RKO (cell line): ENCODE data around the gene ITSN1.
"Not testable (repeated sequence)": the region's sequence is repeated elsewhere in the genome, so short reads cannot be mapped to it uniquely, and the experiment has no call there.

ENCODE experiments used
- DNase-seq: peaks from one replicate; pipeline ENCODE4 v3.0.0-alpha.2; 2016; ENCODE audit warnings: low spot score

Gene ITSN1

DNA sequence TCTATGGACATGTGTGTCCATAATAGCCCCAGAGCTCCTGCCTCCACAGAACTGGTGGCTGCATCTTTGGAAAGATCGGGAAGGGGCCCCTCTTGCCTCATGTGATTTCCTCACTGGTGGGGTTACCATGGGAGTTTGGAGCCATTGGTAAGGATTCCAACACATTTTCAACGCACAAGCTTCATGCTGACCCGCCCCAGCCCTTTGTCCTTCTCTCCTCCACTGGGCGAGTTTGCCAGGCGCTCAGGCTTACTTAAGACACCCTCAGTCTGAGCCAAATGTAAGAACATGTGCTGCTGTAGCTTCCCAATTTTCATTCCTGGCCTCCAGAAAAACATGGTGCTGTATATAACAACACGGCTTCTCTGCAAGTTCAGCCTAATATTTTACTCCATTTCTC, 200.9 kb downstream of the ITSN1 start:
- no peak for DNase-seq

DNA sequence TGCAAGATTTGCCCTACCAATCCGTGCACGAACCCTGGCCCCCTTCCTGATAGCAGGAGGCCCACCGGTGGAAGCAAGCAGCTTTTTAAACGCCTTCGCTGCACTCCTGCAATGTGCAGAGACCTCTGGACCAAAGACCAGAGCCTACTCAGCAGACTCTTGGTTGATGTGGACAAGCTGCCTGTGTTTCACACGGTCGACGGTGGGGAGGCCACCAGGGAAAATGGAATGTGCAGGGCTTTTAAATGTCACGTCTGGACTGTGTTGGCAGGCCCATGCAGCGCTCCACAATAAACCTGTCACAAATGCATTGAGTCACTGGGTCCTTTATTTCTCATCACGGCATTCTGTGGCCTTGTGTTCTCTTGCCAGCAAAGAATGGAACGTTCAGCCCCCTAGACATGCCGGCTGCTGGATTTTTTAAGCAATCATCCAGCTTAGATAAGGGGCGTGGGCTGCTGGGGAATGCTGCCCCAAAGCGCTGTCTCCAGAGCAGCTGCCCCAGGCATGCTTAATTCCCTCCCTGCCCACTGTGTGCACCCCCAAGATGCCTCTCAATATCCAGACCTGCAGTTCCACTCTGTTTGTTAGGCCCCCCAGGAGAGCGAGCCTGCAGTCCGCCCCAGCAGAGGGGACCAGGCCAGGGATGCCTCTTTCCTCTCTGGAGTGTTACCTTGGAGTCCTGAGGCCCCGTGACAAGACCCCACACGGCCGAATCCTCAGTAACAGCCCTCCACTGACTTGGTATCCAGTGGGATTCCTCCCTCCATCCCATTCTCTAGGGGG, 202.0 kb downstream of the ITSN1 start:
- no peak for DNase-seq

DNA sequence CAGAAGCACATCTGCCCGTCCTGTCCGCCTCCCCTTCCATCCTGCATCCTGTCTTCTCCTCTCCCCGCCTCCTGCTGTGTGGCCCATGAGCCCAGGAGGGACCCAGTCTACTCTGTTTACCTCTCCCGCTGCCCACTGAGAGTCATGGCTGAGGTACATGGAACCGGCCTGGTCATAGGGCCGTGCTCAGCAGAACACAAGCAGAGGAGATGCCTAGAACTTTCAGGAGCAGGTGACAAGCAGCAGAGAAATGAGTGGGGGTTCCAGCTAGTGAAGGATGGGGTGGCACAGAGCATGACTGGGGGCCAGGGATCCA, 202.5 kb downstream of the ITSN1 start:
- no peak for DNase-seq

DNA sequence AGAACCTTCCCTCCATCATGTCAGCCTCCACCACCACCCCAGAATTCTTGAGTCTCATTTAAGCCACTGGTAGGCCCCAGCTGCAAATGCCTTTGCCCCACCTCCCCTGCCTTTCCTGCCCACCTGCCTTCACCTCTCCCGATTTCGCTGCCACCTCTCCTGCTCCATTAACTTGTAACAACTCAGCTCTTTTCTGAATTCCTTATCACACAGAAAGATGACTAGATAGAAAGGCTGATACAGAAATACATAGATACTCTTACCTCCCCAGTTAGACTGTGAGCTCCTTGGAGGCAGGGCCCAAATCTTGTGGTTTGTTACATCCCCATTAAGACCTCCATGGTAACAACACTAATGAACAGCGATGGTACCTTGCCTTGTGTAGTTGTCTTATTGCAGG, 203.8 kb downstream of the ITSN1 start:
- no peak for DNase-seq

DNA sequence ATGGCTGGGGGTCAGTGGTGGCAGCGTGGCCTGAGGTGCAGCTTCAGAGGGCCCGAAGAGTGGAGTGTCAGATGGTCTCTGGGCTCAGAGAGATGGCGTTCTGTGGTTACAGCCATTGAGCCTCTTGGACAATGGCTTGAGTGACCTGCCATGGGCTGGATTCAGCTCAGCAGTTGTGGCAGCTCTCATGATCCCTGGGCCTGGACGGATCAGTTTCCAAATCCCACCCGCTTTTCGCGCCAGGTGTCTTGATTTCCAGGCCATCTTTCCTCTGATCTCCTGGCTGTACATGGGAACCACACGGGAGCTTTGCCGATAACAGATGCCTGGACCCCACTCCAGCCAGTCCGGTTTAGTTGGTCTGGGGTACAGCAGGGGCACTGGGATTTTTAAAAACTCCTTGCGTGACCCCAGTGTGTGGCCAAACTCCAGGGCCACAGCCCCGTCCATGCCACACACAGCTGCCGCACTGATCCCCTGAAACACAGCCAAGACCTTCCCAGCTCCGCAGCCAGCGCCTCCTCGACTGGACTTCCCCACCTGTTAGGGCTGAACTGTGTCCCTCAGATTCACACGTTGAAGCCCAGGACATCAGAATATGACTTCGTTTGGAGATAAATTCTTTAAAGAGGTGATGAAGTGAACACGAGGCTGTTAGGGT, 205.4 kb downstream of the ITSN1 start:
- no peak for DNase-seq

DNA sequence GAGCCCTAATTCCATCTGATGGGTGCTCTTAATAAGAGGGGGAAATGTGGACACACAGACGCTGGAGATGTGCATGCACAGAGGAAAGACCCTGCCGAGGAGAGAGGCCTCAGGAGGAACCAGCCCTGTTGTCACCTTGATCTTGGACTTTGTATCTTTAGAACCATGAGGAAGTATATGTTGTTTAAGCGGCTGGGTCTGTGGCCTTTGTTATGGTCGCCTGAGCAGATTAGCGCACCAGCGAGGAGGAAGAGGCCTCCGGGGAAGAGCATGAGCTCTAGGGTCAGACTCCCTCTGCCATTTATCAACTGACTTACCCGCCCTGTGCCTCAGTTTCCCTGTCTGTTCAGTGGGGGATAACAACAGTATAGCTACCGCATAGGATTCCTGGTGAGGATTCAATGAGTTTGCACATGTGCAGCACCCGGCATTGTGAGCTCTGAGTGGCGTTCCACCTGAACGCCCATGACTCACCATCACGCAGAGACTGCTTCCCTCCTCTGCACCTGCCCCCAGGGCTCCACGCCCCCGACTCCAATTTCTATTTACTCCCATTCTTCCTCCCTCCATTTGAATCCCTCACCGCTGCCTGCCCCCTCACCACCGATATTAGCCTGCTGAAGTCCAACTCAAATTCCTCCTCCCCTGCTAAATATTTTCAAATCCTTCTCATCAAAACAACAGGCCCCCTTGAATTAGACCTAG, 206.1 kb downstream of the ITSN1 start:
- no peak for DNase-seq

DNA sequence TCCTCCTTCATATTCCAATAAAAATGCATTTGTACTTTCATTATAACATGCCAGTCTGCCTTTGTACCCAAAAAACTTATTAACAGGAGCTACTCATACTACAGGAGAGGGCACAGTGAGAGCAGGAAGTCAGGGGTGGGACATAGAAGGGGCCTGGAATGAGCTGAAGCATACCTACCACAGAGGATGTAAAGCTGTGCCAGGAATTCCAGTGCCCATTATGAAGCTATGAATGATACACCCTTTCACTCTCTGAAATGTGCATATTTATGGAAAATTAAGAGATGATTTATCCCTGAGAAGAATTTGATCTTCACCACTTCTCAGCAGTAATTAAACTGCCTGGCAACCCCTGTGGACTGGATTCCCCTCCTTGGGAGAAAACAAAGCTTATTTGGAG, 207.5 kb downstream of the ITSN1 start:
- DNase-seq = no peak

DNA sequence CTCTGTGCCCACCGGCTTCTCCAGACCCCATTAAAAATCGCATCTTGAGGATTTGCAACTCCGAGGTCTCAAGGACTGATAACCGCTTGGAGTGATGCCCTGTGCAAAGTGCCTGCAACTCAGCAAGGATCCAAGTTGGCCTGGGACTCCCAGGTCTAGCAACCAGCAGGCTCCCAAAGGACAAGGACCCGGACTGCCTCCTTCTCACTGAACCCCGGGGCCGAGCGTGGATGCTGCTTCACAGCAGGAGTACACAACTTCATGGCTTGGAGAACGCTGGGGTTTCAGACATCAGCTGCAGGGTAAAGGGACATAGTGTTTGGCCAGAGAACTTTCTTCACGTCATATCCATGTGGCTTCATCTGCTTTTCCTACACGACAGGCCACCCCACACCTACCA, 208.1 kb downstream of the ITSN1 start:
- DNase-seq = no peak

DNA sequence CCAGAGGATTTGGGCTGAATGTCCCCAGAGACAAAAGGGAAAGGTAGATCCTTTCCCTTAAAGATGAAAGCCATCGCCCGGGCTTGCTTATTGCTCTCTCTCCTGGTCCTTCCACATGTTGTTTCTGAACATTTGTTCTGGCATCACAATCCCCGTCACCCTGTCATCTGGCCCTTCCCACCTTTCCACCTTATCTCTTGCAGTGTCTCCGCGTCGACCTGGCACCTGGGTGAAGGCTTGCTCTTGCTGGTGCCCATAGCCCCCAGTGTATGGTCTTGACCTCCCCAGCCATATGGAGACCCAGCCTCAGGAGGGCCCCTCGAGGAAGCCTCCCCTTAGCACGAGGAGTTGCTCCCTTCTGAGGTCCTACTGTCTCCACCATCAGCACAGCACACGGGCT, 208.7 kb downstream of the ITSN1 start:
- no peak for DNase-seq

DNA sequence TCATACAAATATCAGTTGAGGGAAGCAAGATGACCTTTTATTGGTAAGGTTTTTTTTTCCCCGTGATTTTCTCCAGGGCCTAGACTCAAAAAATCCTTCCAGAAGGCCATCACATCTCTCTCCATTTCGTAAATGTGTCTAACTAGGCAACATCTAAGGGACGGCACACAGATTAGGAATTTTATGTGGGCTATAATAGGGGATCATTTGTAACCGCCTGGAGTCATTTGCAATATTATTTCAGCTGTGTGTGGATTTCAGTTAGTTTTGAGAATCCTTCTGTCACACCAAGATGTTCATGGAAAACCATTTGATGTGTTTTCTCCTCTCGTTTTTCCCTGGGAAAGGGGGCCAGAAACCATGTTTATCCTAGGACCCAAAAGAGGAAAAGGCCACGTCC, 210.2 kb downstream of the ITSN1 start:
- no peak for DNase-seq

DNA sequence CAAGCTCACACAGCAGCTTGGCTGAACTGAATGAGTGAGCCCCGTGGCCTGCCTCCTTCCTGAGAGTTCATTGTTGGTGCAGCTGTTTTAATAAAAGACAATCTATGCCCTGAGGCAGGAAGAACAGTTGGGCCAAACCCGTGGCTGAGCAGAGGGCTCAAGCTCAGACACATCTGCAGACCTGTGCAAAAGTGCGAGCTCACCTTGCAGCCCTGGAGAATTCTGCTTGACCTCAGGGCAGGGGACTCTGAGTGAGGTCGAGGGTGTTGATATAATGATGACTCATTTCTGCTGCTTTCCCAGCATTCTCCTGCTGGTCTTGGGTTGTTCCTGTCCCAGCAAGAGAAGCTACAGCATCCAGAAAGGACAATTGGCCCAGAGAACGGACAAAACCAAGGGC, 212.3 kb downstream of the ITSN1 start:
- DNase-seq = no peak

DNA sequence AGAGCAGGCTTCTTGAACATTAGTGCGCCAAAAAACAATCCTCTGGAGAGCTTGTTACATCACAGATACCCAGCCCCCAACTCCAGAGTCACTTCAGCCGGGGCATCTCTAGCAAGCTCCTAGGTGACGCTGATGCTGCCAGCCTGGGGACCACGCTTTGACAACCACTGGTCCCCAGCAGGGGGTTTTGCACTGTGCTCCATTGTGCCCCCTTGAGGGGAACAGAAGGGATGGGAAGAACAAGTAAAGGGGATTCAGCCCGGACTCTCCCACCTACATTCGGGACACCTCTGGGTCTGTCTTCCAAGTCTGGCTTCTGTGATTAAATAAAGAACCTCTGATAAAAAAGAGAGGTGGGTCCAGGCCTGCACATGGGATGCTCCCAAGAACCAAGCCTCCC, 212.9 kb downstream of the ITSN1 start:
- no peak for DNase-seq

DNA sequence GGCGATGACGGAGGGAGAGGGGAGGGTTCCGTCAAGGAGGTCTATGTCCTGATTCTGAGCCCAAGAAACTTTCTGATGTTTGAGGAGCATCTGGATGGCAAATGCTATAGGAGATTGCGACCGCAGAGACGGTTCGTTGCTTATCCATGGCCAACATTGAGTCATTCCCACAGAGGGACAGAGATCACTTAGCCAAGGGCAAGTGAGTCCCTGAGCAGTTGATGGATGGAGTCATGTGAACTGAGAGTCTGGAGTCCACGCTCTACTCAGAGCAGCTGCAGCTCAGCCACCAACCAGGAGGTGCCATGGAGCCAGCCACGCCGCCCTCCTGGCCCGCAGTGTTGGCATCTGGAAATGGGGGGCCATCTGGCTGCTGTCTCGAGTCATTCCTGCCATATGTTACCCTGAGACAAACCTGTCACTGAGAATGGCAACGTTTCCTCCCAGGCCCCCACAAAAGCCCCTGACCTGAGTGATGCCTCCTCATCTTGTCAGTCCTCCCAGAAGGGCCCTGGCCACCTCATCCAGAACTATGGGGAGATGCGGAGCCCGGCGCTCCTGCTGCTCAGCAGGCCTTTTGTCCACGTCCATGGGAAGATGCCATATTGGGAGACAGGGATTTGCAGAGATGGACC, 214.7 kb downstream of the ITSN1 start:
- no peak for DNase-seq

DNA sequence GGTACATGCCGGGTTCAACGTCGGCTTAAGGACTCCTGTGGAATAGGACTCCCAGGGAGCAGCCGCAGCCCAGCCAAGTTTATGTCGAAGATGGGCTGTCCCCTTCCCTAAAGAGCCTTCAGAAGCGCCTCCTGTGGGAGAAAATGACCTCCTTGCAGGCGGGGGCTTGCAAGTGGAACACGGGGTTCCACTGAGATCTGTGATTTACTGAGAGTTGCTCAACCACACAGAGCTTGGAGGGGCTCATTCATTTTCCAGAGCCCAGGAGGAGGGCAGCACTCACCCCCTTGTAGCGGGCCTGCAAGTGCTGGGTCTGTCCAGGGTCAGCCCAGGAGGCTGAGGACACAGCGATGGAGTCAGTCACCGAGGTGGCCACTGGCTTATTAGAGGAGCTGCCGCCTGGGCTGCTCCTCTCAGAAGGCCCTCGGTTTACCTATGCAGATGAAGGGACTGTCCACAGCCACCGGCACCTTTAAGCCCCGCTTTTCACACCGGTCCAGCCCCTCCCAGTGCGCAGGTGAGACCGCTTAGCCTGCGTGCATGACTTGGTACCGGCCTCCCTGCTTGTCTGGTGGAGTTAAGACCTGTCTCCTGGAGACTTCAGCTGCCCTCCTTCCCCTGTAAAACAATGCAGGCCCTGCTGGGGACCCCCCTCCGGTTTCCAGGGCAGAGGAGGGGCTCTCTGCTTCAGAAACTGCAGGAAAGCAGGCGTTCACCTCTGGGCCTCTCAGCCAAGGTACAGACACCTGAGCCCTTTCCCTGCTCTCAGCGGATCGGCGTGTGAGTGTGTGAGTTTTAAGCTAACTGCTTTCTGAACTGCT, 215.8 kb downstream of the ITSN1 start:
- no peak for DNase-seq

DNA sequence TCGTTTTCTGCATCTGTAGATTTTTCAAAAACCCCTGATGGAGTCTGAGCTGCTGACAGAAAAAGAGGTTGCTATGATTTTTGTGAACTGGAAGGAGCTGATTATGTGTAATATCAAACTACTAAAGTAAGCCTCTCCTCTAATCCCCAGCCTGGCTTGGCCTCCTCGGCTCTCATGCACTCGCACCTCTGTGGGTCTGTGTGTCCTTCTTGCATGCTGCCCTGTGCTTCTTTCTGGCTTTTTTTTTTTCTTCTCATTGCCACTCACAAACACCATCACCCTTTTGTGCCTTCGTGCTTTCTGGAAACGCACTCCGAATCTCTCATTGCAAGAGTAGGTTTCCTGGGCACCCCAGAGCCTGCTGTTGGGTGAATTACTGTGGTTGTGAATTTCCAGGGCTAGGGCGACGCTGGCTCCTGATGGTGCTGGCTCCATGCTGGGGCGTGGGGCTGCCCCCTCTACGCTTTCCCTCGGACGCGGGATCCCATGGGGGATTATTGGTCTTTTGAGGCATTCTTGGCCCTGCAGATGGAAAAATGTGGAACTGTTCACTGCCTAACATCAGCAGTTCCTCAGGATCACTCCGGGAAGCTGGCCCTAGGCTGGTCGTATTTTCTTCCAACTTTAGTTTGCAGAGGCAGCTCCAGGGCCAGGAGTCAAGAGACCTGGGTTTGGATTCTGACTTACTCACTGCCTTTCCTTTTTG, 216.5 kb downstream of the ITSN1 start:
- DNase-seq = no peak

DNA sequence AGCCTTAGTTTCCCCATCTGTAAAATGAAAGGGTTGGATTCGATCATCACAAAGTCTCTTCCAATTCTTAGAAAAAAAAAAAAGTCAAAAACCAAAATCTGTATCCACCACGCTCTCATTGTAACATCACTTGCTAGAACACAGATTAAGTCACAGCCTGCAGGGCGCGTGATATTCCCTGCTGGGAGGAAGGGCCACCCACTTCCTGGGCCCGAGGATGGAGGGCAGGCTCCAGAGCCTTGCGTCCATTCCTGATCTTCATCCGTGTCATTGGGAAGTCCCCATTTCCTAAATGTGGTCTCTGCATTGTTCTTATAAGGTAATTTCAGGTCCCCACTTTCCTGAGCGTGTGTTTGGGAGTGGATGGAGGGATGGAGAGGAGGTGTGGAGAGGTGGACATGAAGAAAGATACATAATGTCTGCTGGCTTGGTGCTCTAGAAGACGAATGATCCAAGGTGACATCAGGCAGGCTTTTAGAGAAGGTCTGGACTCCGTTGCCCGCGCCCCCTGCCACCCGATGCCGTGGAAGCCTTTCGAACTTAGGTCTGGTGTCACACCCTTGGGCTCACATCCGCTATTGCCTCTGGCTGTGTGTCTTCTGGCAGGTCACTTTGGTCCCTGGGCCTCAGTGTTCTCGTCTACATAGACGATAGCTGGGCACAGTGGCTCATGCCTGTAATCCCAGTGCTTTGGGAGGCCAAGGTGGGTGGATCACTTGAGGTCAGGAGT, 217.2 kb downstream of the ITSN1 start:
- DNase-seq = no peak

DNA sequence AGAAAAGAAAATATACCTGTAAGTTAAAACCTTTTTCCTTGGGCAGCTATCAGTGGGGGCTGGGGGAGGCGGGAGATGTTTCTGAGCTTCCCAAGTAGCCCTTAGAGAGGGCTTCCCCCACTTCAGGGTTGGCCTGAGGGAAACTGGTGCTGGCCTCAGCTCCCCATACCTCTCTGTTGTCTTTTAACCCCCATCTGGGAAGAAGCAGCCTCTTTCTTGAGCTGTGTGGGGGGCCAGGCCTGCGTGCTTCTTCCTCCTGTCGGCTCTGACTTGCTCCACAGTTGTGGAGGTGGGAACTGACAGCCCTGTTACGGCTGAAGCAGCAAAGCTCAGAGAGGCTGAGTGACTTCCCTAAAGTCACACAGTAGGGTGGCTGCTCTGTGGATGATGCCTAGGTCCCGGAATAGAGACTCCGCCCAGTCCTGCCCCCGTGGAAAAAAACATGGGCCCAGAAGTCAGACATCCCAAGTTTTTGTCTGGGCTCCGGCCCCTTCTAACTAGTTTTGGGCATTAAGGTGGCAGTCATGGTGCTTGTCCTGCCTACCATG, 218.1 kb downstream of the ITSN1 start:
- DNase-seq = no peak

DNA sequence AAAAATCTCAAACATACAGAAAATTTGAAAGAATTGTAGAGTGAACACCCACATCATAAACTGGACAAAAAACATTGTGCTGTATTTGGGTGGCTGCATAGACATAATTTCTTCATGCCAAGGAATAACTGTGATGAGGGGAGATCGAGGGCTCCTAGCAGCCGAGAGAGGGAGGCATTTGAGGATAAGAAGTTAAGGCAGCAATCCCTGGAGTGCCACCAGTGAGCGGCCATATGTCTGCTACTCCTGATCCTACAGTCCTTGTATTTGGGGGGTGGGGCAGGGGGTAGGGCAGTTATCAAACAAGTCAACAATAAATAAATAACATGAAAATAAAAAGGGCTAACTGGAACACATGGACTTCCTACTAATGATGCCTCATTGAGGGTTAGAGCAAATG, 218.8 kb downstream of the ITSN1 start:
- DNase-seq = no peak

DNA sequence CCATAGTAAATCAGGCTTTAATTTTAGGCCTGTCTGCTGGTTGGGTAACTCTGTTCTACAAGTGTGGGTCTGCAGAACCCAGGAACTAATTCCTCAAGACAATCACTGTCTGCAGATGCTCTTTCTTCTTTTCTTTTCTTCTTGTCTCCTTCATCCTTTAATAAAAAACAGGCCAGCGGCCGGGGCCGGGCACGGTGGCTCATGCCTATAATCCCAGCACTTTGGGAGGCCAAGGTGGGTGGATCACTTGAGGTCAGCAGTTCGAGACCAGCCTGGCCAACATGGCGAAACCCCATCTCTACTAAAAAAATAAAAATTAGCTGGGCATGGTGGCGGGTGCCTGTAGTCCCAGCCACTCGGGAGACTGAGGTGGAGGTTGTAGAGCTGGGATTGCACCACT, 220.9 kb downstream of the ITSN1 start:
- DNase-seq = not testable (repeated sequence)

DNA sequence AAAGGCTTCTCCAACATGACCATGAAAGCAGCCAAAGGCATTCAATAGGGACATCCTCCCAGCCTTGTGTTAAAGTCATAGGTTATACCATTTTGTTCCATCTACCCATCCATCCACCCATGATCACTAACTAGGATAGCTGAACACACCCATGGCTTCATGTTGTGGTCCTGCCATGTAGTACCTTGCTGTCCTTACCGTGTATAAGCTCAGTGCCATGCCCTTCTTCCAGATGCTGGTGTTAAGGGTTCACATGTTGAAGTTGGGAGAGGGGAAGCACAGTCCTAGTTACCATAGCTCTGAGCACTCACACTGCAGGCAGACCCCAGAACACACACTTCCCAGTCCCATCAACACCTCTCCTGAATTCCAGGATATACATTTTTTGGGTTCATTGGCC, 221.8 kb downstream of the ITSN1 start:
- no peak for DNase-seq

DNA sequence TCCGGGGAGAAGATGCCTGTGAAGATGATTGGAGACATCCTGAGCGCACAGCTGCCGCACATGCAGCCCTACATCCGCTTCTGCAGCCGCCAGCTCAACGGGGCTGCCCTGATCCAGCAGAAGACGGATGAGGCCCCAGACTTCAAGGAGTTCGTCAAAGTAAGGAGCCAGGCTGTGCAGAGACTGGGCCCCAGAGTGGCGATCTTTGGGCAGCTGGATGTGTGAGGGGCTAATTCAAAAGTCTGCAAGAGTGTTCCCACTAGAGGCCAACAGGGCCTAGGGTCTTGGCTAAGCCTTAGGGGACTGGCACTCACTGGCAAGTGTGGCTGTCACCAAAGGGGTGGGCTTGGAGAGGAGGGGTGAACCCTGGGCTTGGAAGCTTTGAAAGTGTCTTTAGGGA, 222.9 kb downstream of the ITSN1 start:
- DNase-seq = no peak
